NCI-H187 treated with DMSO at 0.1 percent for 48 hours (cell line): Measurements from ENCODE around the gene SFT2D1.
"Not testable (repeated sequence)": the region's sequence is repeated elsewhere in the genome, so short reads cannot be mapped to it uniquely, and the experiment has no call there.

Experiments
- DNase-seq: peaks from one replicate; lab custom pipeline; 2025; lab: John Stamatoyannopoulos, UW

SFT2D1 gene

GRCh38 chr6:166362427-166362826 is 20.1 kb upstream of the SFT2D1 start:
- not testable (repeated sequence) for DNase-seq

GRCh38 chr6:166361077-166361429 is 18.7 kb upstream of the SFT2D1 start:
- DNase-seq = no peak

GRCh38 chr6:166360243-166361076 is 18.1 kb upstream of the SFT2D1 start:
- DNase-seq = no peak

GRCh38 chr6:166355552-166355951 is 13.2 kb upstream of the SFT2D1 start:
- DNase-seq = no peak

GRCh38 chr6:166354965-166355364 is 12.6 kb upstream of the SFT2D1 start:
- DNase-seq = no peak

- no peak for DNase-seq
These were observed 11.8 kb upstream of the SFT2D1 start for GRCh38 chr6:166354143-166354542.

GRCh38 chr6:166353507-166353906 is 11.2 kb upstream of the SFT2D1 start:
- DNase-seq = no peak

GRCh38 chr6:166352923-166353322 is 10.6 kb upstream of the SFT2D1 start:
- no peak for DNase-seq

GRCh38 chr6:166351715-166352285 is 9.5 kb upstream of the SFT2D1 start:
- DNase-seq = no peak

GRCh38 chr6:166348305-166348949 is 6.1 kb upstream of the SFT2D1 start:
- DNase-seq = no peak

GRCh38 chr6:166346965-166347364 is 4.6 kb upstream of the SFT2D1 start:
- DNase-seq = no peak

- no peak for DNase-seq
These were observed 4.1 kb upstream of the SFT2D1 start for GRCh38 chr6:166346449-166346848.

- DNase-seq = not testable (repeated sequence)
These were observed 3.3 kb upstream of the SFT2D1 start for GRCh38 chr6:166345672-166346071.

GRCh38 chr6:166344921-166345320 is 2.6 kb upstream of the SFT2D1 start:
- DNase-seq = not testable (repeated sequence)

GRCh38 chr6:166344240-166344639 is 1.9 kb upstream of the SFT2D1 start:
- DNase-seq = no peak

GRCh38 chr6:166343150-166343487 is 774 bp upstream of the SFT2D1 start:
- DNase-seq = no peak

- no peak for DNase-seq
These were observed 382 bp downstream of the SFT2D1 start for GRCh38 chr6:166341977-166342348.

- no peak for DNase-seq
These were observed 881 bp downstream of the SFT2D1 start for GRCh38 chr6:166341464-166341863.

GRCh38 chr6:166338854-166339253 is 3.5 kb downstream of the SFT2D1 start:
- DNase-seq = no peak

- DNase-seq = no peak
These were observed 5.5 kb downstream of the SFT2D1 start for GRCh38 chr6:166336847-166337246.

GRCh38 chr6:166335378-166336302 is 6.7 kb downstream of the SFT2D1 start:
- DNase-seq = no peak

- no peak for DNase-seq
These were observed 7.5 kb downstream of the SFT2D1 start for GRCh38 chr6:166334878-166335277.
